ENCODE measurements around the gene COL8A1. TPM values are rescaled to one million over a fixed set of nuclear protein-coding genes. Genes with fewer than 3 reads are reported as not detected.

The COL8A1 gene
- total RNA-seq, 1 experiment from 2014 or later, result 0.07 TPM

DNA sequence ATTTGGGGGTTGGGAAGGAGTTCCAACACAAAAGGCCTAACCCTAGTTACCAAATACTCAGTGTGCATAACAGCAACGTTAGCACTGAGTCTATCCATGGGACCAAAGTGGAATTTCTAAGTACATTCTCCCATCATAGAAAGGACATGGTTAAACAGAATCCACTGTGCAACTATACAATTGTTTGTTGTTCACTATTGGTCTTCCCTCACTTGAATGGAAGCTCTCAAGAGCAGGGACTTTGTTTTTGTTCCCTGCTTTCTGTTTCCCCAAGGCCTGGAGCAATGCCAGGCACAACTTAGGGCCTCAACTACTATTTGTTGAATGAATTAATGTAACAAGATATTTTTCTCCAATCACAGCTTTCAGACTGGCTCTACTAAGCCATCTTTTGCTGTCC lies 25.6 kb downstream of the COL8A1 start:
- POLR2A ChIA-PET, result no interaction called here
- peaks cover 81% of the 10 kb centered on the region for H3K27me3 ChIP-seq (ENCODE audit: insufficient read depth, low read length)
- BruUV-seq (replicated peaks), result no TSS peak
- H3K9me2 ChIP-seq (ENCODE audit: insufficient read depth), result no peaks in the 10 kb centered on the region
- H3K4me1 ChIP-seq (ENCODE audit: control insufficient read depth in 1 of 2, insufficient read depth in 2 of 2, low read length in 2 of 2), result no peaks in the 10 kb centered on the region
- intact Hi-C loops (cut with micrococcal nuclease), result no loop called here
- no peak for DNase-seq (ENCODE audit: low read depth, low spot score)
- H3K36me3 ChIP-seq (ENCODE audit: control insufficient read depth in 1 of 2, insufficient read depth in 2 of 2, low read length in 2 of 2), result no peaks in the 10 kb centered on the region
- H3K4me3 ChIP-seq (replicated peaks in 1 of 2; ENCODE audit: low read depth in 1 of 2, low read length in 2 of 2), result no peak overlapping the region
- H3K4me2 ChIP-seq (ENCODE audit: low read length), result no peak overlapping the region
- H4K20me1 ChIP-seq (ENCODE audit: insufficient read depth), result no peaks in the 10 kb centered on the region
- no peak overlapping the region for H3K27ac ChIP-seq (ENCODE audit: low read depth, low read length)
- H3K9me3 ChIP-seq (ENCODE audit: control insufficient read depth in 1 of 2, insufficient read depth in 1 of 2, low read depth in 1 of 2, low read length in 2 of 2), result no peaks in the 10 kb centered on the region
- no peak for ATAC-seq
- H2AFZ ChIP-seq (ENCODE audit: low read depth, low read length, poor library complexity, severe bottlenecking), result no peak overlapping the region
- CTCF ChIA-PET, result no interaction called here
- H3K79me2 ChIP-seq (ENCODE audit: insufficient read depth, low read length), result no peaks in the 10 kb centered on the region
- RAD21 ChIA-PET (ENCODE audit: low non-redundant PET in 1 of 2, low total read pairs in 2 of 2, uncharacterized antibody in 2 of 2, unreplicated experiment in 2 of 2), result no interaction called here
- TF ChIP-seq EZH2 (IDR thresholded peaks at IDR 0.05), result no peak
- no peak for TF ChIP-seq SRF (IDR thresholded peaks at IDR 0.05; ENCODE audit: low read depth)
- TF ChIP-seq ZFX (IDR thresholded peaks at IDR 0.05), result no peak
- TF ChIP-seq TCF7L2 (IDR thresholded peaks at IDR 0.05; ENCODE audit: borderline replicate concordance, extremely low read depth, insufficient read depth, insufficient read length), result no peak
- no peak for TF ChIP-seq POLR2A (IDR thresholded peaks at IDR 0.05; ENCODE audit: borderline replicate concordance, extremely low read depth, insufficient read depth, insufficient read length)
- TF ChIP-seq ZNF274 (IDR thresholded peaks at IDR 0.05; ENCODE audit: low read depth, low read length), result no peak
- TF ChIP-seq EZH2phosphoT487 (IDR thresholded peaks at IDR 0.05; ENCODE audit: borderline replicate concordance), result no peak
- TF ChIP-seq, protein P1, sequence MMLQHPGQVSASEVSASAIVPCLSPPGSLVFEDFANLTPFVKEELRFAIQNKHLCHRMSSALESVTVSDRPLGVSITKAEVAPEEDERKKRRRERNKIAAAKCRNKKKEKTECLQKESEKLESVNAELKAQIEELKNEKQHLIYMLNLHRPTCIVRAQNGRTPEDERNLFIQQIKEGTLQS (IDR thresholded peaks at IDR 0.05), result no peak
- TF ChIP-seq, protein P2, sequence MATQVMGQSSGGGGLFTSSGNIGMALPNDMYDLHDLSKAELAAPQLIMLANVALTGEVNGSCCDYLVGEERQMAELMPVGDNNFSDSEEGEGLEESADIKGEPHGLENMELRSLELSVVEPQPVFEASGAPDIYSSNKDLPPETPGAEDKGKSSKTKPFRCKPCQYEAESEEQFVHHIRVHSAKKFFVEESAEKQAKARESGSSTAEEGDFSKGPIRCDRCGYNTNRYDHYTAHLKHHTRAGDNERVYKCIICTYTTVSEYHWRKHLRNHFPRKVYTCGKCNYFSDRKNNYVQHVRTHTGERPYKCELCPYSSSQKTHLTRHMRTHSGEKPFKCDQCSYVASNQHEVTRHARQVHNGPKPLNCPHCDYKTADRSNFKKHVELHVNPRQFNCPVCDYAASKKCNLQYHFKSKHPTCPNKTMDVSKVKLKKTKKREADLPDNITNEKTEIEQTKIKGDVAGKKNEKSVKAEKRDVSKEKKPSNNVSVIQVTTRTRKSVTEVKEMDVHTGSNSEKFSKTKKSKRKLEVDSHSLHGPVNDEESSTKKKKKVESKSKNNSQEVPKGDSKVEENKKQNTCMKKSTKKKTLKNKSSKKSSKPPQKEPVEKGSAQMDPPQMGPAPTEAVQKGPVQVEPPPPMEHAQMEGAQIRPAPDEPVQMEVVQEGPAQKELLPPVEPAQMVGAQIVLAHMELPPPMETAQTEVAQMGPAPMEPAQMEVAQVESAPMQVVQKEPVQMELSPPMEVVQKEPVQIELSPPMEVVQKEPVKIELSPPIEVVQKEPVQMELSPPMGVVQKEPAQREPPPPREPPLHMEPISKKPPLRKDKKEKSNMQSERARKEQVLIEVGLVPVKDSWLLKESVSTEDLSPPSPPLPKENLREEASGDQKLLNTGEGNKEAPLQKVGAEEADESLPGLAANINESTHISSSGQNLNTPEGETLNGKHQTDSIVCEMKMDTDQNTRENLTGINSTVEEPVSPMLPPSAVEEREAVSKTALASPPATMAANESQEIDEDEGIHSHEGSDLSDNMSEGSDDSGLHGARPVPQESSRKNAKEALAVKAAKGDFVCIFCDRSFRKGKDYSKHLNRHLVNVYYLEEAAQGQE (IDR thresholded peaks at IDR 0.05; ENCODE audit: low read depth), result no peak
- no peak for TF ChIP-seq POLR2AphosphoS5 (IDR thresholded peaks at IDR 0.05; ENCODE audit: low read depth, low read length)
- TF ChIP-seq, protein P3, sequence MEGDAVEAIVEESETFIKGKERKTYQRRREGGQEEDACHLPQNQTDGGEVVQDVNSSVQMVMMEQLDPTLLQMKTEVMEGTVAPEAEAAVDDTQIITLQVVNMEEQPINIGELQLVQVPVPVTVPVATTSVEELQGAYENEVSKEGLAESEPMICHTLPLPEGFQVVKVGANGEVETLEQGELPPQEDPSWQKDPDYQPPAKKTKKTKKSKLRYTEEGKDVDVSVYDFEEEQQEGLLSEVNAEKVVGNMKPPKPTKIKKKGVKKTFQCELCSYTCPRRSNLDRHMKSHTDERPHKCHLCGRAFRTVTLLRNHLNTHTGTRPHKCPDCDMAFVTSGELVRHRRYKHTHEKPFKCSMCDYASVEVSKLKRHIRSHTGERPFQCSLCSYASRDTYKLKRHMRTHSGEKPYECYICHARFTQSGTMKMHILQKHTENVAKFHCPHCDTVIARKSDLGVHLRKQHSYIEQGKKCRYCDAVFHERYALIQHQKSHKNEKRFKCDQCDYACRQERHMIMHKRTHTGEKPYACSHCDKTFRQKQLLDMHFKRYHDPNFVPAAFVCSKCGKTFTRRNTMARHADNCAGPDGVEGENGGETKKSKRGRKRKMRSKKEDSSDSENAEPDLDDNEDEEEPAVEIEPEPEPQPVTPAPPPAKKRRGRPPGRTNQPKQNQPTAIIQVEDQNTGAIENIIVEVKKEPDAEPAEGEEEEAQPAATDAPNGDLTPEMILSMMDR (IDR thresholded peaks at IDR 0.05 in 2 of 3, conservative IDR thresholded peaks at IDR 0.05 in 1 of 3; ENCODE audit: borderline replicate concordance in 1 of 3, insufficient read depth in 1 of 3, low read depth in 2 of 3, low read length in 2 of 3), result no peak
- TF ChIP-seq CEBPB (IDR thresholded peaks at IDR 0.05; ENCODE audit: low read depth), result no peak
- TF ChIP-seq SIN3A (IDR thresholded peaks at IDR 0.05; ENCODE audit: low read depth), result no peak
- TF ChIP-seq CBX3 (IDR thresholded peaks at IDR 0.05; ENCODE audit: low read depth), result no peak
- TF ChIP-seq ELF1 (IDR thresholded peaks at IDR 0.05; ENCODE audit: borderline replicate concordance, low read depth), result no peak
- TF ChIP-seq, protein P4, sequence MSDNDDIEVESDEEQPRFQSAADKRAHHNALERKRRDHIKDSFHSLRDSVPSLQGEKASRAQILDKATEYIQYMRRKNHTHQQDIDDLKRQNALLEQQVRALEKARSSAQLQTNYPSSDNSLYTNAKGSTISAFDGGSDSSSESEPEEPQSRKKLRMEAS (IDR thresholded peaks at IDR 0.05), result no peak
- TF ChIP-seq YY1 (IDR thresholded peaks at IDR 0.05; ENCODE audit: extremely low read depth, insufficient replicate concordance, low read depth, low read length), result no peak
- TF ChIP-seq JUND (IDR thresholded peaks at IDR 0.05), result no peak
- TF ChIP-seq, protein P5, sequence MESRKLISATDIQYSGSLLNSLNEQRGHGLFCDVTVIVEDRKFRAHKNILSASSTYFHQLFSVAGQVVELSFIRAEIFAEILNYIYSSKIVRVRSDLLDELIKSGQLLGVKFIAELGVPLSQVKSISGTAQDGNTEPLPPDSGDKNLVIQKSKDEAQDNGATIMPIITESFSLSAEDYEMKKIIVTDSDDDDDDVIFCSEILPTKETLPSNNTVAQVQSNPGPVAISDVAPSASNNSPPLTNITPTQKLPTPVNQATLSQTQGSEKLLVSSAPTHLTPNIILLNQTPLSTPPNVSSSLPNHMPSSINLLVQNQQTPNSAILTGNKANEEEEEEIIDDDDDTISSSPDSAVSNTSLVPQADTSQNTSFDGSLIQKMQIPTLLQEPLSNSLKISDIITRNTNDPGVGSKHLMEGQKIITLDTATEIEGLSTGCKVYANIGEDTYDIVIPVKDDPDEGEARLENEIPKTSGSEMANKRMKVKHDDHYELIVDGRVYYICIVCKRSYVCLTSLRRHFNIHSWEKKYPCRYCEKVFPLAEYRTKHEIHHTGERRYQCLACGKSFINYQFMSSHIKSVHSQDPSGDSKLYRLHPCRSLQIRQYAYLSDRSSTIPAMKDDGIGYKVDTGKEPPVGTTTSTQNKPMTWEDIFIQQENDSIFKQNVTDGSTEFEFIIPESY (IDR thresholded peaks at IDR 0.05; ENCODE audit: extremely low read depth, insufficient replicate concordance, low read length), result no peak
- no peak for TF ChIP-seq EGR1 (IDR thresholded peaks at IDR 0.05; ENCODE audit: low read depth)
- H3K9ac ChIP-seq (ENCODE audit: low read length), result no peak overlapping the region

All from HCT116 (cell line).